ENCODE data around the gene HDAC4.

HDAC4 gene

GRCh38 chr2:239245872-239246721 lies 154.7 kb downstream of the HDAC4 start:
- Mint-ChIP-seq H3K27me3 (peaks cover 22 to 56% of the 10 kb centered on the region in 2 donors), H3K4me3 (no peak overlapping the region), H3K36me3 (peaks cover 7 to 22% of the 10 kb centered on the region in 2 donors), H3K27ac (no peak overlapping the region), H3K4me1 (peaks cover 9 to 46% of the 10 kb centered on the region in 2 donors), H3K9me3 (no peaks in the 10 kb centered on the region)
- ATAC-seq (replicated peaks) (no peak), DNase-seq (no peak)

GRCh38 chr2:239245107-239245506 lies 155.7 kb downstream of the HDAC4 start:
- Mint-ChIP-seq H3K9me3 (no peaks in the 10 kb centered on the region), H3K36me3 (peaks cover 5 to 21% of the 10 kb centered on the region in 2 donors), H3K4me3 (no peak overlapping the region), H3K27me3 (peaks cover 19 to 54% of the 10 kb centered on the region in 2 donors), H3K4me1 (peaks cover 13 to 53% of the 10 kb centered on the region in 2 donors), H3K27ac (no peak overlapping the region)
- DNase-seq (no peak), ATAC-seq (replicated peaks) (no peak)

GRCh38 chr2:239244625-239245024 lies 156.2 kb downstream of the HDAC4 start:
- H3K4me3 Mint-ChIP-seq: no peak overlapping the region
- DNase-seq (no peak), ATAC-seq (replicated peaks) (no peak)
- H3K27ac Mint-ChIP-seq: no peak overlapping the region
- peaks cover 15 to 49% of the 10 kb centered on the region in 2 donors for H3K27me3 Mint-ChIP-seq
- peaks cover 15 to 54% of the 10 kb centered on the region in 2 donors for H3K4me1 Mint-ChIP-seq
- peaks cover 2 to 16% of the 10 kb centered on the region in 2 donors for H3K36me3 Mint-ChIP-seq
- H3K9me3 Mint-ChIP-seq: no peaks in the 10 kb centered on the region

GRCh38 chr2:239241431-239241960 lies 159.3 kb downstream of the HDAC4 start:
- peaks cover 23 to 57% of the 10 kb centered on the region in 2 donors for H3K4me1 Mint-ChIP-seq
- peaks cover 5 to 31% of the 10 kb centered on the region in 2 donors for H3K27me3 Mint-ChIP-seq
- ATAC-seq (replicated peaks) (no peak), DNase-seq (no peak)
- peaks cover 2 to 3% of the 10 kb centered on the region in 2 donors for H3K36me3 Mint-ChIP-seq
- no peaks in the 10 kb centered on the region for H3K9me3 Mint-ChIP-seq
- no peak overlapping the region for H3K4me3 Mint-ChIP-seq
- H3K27ac Mint-ChIP-seq: no peak overlapping the region

GRCh38 chr2:239240414-239240881 lies 160.4 kb downstream of the HDAC4 start:
- DNase-seq (no peak), ATAC-seq (replicated peaks) (no peak)
- Mint-ChIP-seq H3K36me3 (peaks cover 0 to under 1% of the 10 kb centered on the region in 2 donors), H3K9me3 (no peaks in the 10 kb centered on the region), H3K4me3 (no peak overlapping the region), H3K4me1 (peaks cover 23 to 46% of the 10 kb centered on the region in 2 donors), H3K27me3 (peaks cover 4 to 26% of the 10 kb centered on the region in 2 donors), H3K27ac (no peak overlapping the region)

GRCh38 chr2:239239607-239240413 lies 161.0 kb downstream of the HDAC4 start:
- Mint-ChIP-seq H3K4me1 (peaks cover 23 to 44% of the 10 kb centered on the region in 2 donors), H3K27me3 (peaks cover 0 to 19% of the 10 kb centered on the region in 2 donors), H3K4me3 (no peak overlapping the region), H3K9me3 (no peaks in the 10 kb centered on the region), H3K36me3 (peaks cover 0 to 6% of the 10 kb centered on the region in 2 donors), H3K27ac (no peak overlapping the region)
- no peak for ATAC-seq (replicated peaks)
- DNase-seq: no peak

- DNase-seq: no peak
Observed at GRCh38 chr2:239238839-239239606, 161.8 kb downstream of the HDAC4 start.

GRCh38 chr2:239238381-239238780 lies 162.4 kb downstream of the HDAC4 start:
- Mint-ChIP-seq H3K27me3 (peaks cover 0 to 14% of the 10 kb centered on the region in 2 donors), H3K4me1 (peaks cover 21 to 39% of the 10 kb centered on the region in 2 donors), H3K4me3 (no peak overlapping the region), H3K9me3 (no peaks in the 10 kb centered on the region), H3K36me3 (peaks cover 2 to 7% of the 10 kb centered on the region in 2 donors), H3K27ac (no peak overlapping the region)
- DNase-seq: no peak
- ATAC-seq (replicated peaks): no peak

More at GRCh38 chr2:239238839-239239606, 161.8 kb downstream of the HDAC4 start:
- Mint-ChIP-seq H3K27me3 (peaks cover 0 to 14% of the 10 kb centered on the region in 2 donors), H3K4me3 (no peak overlapping the region), H3K4me1 (peaks cover 21 to 39% of the 10 kb centered on the region in 2 donors), H3K36me3 (peaks cover 0 to 6% of the 10 kb centered on the region in 2 donors), H3K27ac (no peak overlapping the region), H3K9me3 (no peaks in the 10 kb centered on the region)
- no peak for ATAC-seq (replicated peaks)

GRCh38 chr2:239236808-239237205 lies 164.0 kb downstream of the HDAC4 start:
- Mint-ChIP-seq H3K27ac (no peak overlapping the region), H3K4me1 (peaks cover 21 to 32% of the 10 kb centered on the region in 2 donors), H3K36me3 (peaks cover 4 to 10% of the 10 kb centered on the region in 2 donors), H3K9me3 (no peaks in the 10 kb centered on the region), H3K27me3 (peaks cover 0 to 5% of the 10 kb centered on the region in 2 donors), H3K4me3 (no peak overlapping the region)
- DNase-seq: no peak
- no peak for ATAC-seq (replicated peaks)

- Mint-ChIP-seq H3K27ac (no peak overlapping the region), H3K36me3 (peaks cover 4 to 10% of the 10 kb centered on the region in 2 donors), H3K9me3 (no peaks in the 10 kb centered on the region), H3K27me3 (no peaks in the 10 kb centered on the region), H3K4me3 (no peak overlapping the region), H3K4me1 (peaks cover 18 to 28% of the 10 kb centered on the region in 2 donors)
- DNase-seq (no peak), ATAC-seq (replicated peaks) (no peak)
Observed at GRCh38 chr2:239236043-239236807, 164.6 kb downstream of the HDAC4 start.

- Mint-ChIP-seq H3K4me3 (no peak overlapping the region), H3K9me3 (no peaks in the 10 kb centered on the region), H3K4me1 (peaks cover 23 to 28% of the 10 kb centered on the region in 2 donors), H3K27ac (no peak overlapping the region), H3K36me3 (peaks cover 4 to 10% of the 10 kb centered on the region in 2 donors), H3K27me3 (no peaks in the 10 kb centered on the region)
- no peak for DNase-seq
- ATAC-seq (replicated peaks): no peak
Observed at GRCh38 chr2:239235311-239235710, 165.5 kb downstream of the HDAC4 start.

GRCh38 chr2:239234191-239235175 lies 166.3 kb downstream of the HDAC4 start:
- DNase-seq (no peak), ATAC-seq (replicated peaks) (no peak)
- no peak overlapping the region for H3K4me3 Mint-ChIP-seq
- H3K27ac Mint-ChIP-seq: no peak overlapping the region
- no peaks in the 10 kb centered on the region for H3K27me3 Mint-ChIP-seq
- peaks cover 4 to 10% of the 10 kb centered on the region in 2 donors for H3K36me3 Mint-ChIP-seq
- no peaks in the 10 kb centered on the region for H3K9me3 Mint-ChIP-seq
- peaks cover 19 to 25% of the 10 kb centered on the region in 2 donors for H3K4me1 Mint-ChIP-seq

All from stimulated activated naive B cell treated with anti-CD40 and anti-IgM and Interleukin-4, amounts not matched to agents 10 μg/mL and 1 μg/mL and 100 μg/mL, for 72 hours (primary cell).